Bronchial epithelial cell (primary cell): ENCODE data around the gene GIT1. TPM values are rescaled to one million over a fixed set of nuclear protein-coding genes. Genes with fewer than 3 reads are reported as not detected.
"Not testable (repeated sequence)": the region's sequence is repeated elsewhere in the genome, so short reads cannot be mapped to it uniquely, and the experiment has no call there.

Experiments
- DNase-seq: peaks from one replicate; pipeline ENCODE4 v3.0.0-alpha.2; 2010; ENCODE audit warnings: low read depth
- FAIRE-seq: peaks from 2 replicates; lab custom pipeline; 2011; peaks lifted over from hg19 to GRCh38; lab: Jason Lieb, UNC
- H3K27me3 ChIP-seq: 2 replicates; pipeline ENCODE4 v1.5.1; 2011; ENCODE audit warnings: low read length; ENCODE audit not compliant: control insufficient read depth, insufficient read depth
- H3K36me3 ChIP-seq: 2 replicates; pipeline ENCODE4 v1.5.1; 2011; ENCODE audit warnings: low read length; ENCODE audit not compliant: control insufficient read depth, insufficient read depth
- H3K4me3 ChIP-seq: 2 replicates; pipeline ENCODE4 v1.5.1; 2011; ENCODE audit warnings: mild to moderate bottlenecking, low read depth, low read length, control low read depth
- total RNA-seq: library from RNA; depleted of rRNA; stranded (reverse); fragments of >200 nt; gene quantifications from 2 replicates; pipeline ENCODE4 v1.2.1, GENCODE V29; 2014
- TF ChIP-seq, protein P1 (sequence below): IDR thresholded peaks from 2 replicates; pipeline ENCODE4 v1.5.1; 2011; ENCODE audit warnings: mild to moderate bottlenecking, moderate library complexity, low read length, control low read depth, inconsistent platforms; ENCODE audit not compliant: insufficient read depth, severe bottlenecking

GIT1 gene
- total RNA-seq, 1 donor from 2014 or later, result 16.3 TPM

DNA sequence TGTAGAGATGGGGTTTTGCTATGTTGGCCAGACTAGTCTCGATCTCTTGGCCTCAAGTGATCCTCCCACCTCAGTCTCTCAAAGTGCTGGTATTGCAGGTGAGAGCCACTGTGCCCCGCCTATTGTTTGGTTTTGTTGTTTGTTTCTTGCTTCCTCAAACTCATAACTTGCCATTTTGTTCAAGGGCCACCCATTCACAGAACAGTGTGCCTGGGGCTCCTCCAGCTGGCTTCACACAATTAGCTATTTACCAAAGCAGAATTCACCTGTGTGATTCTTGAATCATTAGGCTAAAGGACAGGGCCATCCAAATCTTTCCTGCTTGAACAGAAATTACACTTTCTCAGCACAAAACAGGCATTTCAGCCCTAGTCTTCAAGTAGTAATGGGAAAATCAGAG lies 29.8 kb downstream of the GIT1 start:
- DNase-seq, result no peak
- FAIRE-seq, result no peak
- Histone ChIP-seq H3K27me3 (no peaks in the 10 kb centered on the region), H3K4me3 (no peak overlapping the region), H3K36me3 (peaks cover 1% of the 10 kb centered on the region)
- TF ChIP-seq, protein P1, sequence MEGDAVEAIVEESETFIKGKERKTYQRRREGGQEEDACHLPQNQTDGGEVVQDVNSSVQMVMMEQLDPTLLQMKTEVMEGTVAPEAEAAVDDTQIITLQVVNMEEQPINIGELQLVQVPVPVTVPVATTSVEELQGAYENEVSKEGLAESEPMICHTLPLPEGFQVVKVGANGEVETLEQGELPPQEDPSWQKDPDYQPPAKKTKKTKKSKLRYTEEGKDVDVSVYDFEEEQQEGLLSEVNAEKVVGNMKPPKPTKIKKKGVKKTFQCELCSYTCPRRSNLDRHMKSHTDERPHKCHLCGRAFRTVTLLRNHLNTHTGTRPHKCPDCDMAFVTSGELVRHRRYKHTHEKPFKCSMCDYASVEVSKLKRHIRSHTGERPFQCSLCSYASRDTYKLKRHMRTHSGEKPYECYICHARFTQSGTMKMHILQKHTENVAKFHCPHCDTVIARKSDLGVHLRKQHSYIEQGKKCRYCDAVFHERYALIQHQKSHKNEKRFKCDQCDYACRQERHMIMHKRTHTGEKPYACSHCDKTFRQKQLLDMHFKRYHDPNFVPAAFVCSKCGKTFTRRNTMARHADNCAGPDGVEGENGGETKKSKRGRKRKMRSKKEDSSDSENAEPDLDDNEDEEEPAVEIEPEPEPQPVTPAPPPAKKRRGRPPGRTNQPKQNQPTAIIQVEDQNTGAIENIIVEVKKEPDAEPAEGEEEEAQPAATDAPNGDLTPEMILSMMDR, result no peak

DNA sequence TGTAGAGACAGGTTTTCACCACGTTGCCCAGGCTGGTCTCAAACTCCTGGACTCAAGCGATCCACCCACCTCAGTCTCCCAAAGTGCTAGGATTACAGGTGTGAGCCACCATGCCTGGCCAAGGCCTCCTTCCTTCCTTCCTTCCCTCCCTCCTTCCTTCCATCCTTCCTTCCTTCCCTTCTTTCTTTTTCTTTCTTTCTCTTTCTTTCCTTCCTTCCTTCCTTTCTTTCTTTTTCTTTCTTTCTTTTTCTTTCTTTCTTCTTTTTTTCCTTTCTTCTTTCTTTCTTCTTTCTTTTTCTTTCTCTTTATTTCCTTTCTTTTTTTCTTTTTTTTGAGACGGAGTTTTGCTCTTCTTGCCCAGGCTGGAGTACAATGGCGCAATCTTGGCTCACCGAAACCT lies 31.3 kb downstream of the GIT1 start:
- not testable (repeated sequence) for H3K36me3 ChIP-seq, FAIRE-seq, H3K27me3 ChIP-seq, H3K4me3 ChIP-seq, DNase-seq

DNA sequence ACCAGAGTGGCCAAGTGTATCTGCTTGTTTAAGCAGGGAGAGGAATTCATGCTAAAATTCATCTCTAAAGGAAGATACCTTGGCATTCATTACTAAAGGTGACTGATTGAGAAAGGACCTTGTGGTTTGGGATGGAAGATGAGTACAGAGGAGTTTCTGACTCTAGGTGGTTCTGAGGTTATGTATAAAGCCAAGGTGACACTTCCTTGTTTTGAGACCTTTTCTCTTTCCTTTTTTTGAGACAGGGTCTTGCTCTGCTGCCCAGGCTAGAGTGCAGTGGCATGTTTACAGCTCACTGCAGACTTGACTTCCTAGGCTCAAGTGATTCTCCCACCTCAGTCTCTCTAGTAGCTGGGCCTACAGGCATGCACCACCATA lies 31.7 kb downstream of the GIT1 start:
- TF ChIP-seq, protein P1, result no peak
- Histone ChIP-seq H3K36me3 (peaks cover 1% of the 10 kb centered on the region), H3K27me3 (no peaks in the 10 kb centered on the region), H3K4me3 (no peak overlapping the region)
- no peak for FAIRE-seq
- no peak for DNase-seq

DNA sequence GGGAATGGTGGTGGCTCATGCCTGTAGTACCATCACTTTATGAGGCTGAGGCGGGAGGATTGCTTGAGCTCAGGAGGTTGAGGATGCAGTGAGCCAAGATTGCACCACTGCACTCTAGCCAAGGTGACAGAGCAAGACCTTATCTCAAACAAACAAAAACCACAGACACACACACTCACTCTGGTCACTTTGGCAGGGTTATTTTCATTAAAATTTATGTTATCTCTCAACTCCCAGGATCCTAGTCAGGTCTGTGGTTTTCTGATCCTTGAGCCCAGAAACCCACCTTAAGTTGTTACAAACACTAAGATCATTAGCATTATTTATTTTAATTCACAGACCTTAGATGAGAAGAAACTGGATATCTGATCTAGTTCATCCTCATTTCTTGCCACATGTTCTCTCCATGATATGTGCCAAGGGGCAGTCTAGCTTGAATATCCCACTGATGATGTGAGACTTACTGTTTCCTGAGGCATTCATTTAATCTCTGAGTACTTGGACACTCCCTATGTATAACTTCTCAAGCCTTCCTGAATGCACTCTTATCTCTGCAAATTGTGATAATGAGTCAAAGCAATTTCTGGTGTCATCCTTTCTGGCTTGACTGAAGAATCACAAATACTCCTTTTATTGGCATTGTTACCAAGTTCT lies 32.2 kb downstream of the GIT1 start:
- Histone ChIP-seq H3K27me3 (no peaks in the 10 kb centered on the region), H3K36me3 (peaks cover 1% of the 10 kb centered on the region), H3K4me3 (no peak overlapping the region)
- FAIRE-seq, result no peak
- TF ChIP-seq, protein P1, result no peak
- DNase-seq, result peak; percentile 40

DNA sequence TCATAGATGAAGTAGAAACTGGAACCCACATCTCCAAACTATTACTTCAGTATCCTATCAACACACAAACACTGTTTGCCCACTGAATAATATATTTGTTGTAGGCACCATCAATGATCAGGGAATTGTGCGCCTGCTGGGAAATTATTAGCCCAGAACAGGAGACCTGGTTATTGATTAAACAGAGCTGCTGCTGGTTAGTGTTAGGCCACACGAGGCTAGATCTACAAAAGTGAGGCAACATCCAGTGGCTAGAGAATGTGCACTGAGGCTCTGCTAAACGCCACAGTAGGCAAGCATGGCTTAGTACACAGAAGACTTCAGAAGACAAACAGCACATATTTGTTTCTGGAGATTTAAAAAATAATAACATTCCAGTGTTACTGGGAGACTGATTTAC lies 33.6 kb downstream of the GIT1 start:
- FAIRE-seq, result no peak
- Histone ChIP-seq H3K36me3 (no peaks in the 10 kb centered on the region), H3K4me3 (no peak overlapping the region), H3K27me3 (no peaks in the 10 kb centered on the region)
- DNase-seq, result no peak
- TF ChIP-seq, protein P1, result no peak

DNA sequence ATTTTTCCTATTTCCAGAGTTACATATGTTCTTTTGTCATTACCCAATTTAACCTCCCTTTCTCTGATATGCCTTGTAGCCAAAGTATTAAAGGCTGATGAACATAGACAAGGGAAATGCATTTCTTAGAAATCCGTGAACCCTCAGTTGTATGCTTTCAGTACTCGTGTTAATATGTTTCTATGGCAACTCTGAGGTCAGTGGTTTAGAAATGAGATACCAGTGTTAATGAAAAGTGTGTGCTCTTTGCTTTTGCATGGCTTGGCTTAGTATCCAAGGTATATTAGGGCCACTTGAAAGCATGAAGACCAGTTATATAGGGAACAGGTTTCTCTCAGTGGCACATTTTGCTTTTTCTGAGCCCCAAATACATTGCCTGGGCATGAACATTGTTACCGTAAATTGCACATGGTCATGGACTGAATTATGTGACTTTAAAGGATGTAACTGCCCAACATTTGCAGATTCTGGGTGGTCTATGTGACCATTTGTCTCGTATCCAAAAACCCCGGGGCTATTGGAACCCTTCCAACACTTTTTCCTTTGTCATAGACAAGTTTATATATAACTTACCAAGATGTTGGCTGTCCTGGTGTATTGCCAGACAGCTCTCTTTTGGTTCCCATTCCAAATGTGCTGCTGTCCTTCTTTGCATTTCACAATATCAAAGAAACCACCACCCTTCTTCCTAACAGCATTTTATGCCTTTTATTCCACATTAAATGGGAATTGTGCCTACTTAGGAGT lies 40.1 kb downstream of the GIT1 start:
- TF ChIP-seq, protein P1, result no peak
- Histone ChIP-seq H3K4me3 (no peak overlapping the region), H3K36me3 (no peaks in the 10 kb centered on the region), H3K27me3 (no peaks in the 10 kb centered on the region)
- DNase-seq (no peak), FAIRE-seq (no peak)
